Gastroesophageal sphincter (tissue), 4 donors: ENCODE results near the gene CARD19. TPM values are rescaled to one million over a fixed set of nuclear protein-coding genes. Genes with fewer than 3 reads are reported as not detected.

ENCODE experiments used
- ATAC-seq: fragments of 150-250 bp; one replicate; pipeline ENCODE4 v1.9.1; 2016; ENCODE audit warnings: mild to moderate bottlenecking, moderate library complexity
- H3K27ac ChIP-seq, 4 donors: fragments of 200-600 bp; sonication (generic) in 3 of 4; 1 replicate in 3 of 4; 2 replicates in 1 of 4; pipeline ENCODE4 v1.5.1; 2016 to 2019
- H3K27me3 ChIP-seq: fragments of 200-600 bp; sonication (generic); one replicate; pipeline ENCODE4 v1.5.1; 2019
- H3K36me3 ChIP-seq, 2 donors: fragments of 200-600 bp; sonication (generic); one replicate each; pipeline ENCODE4 v1.5.1; 2019; ENCODE audit warnings: control low read depth in 1 of 2
- H3K4me1 ChIP-seq, 3 donors: fragments of 200-600 bp; sonication (generic); 1 replicate in 2 of 3; 2 replicates in 1 of 3; pipeline ENCODE4 v1.5.1; 2016 to 2019; ENCODE audit warnings: control low read depth in 2 of 3
- H3K4me3 ChIP-seq, 2 donors: fragments of 200-600 bp; sonication (generic); one replicate each; pipeline ENCODE4 v1.5.1; 2019; ENCODE audit warnings: mild to moderate bottlenecking in 1 of 2, moderate library complexity in 1 of 2
- H3K9me3 ChIP-seq, 3 donors: fragments of 200-600 bp; sonication (generic); one replicate each; pipeline ENCODE4 v1.5.1; 2017 to 2019; ENCODE audit warnings: control low read depth in 2 of 3
- EP300 ChIP-seq: sonication (generic); formaldehyde crosslinking; IDR thresholded peaks from one replicate; pipeline ENCODE4 v1.6.1; 2017; ENCODE audit warnings: antibody characterized with exemption, mild to moderate bottlenecking
- POLR2A ChIP-seq, 2 donors: fragments of 450-650 bp; IDR thresholded peaks; one replicate each; pipeline ENCODE4 v1.6.1; 2017; ENCODE audit warnings: antibody characterized with exemption in 2 of 2, mild to moderate bottlenecking in 2 of 2, moderate library complexity in 1 of 2
- POLR2AphosphoS5 ChIP-seq: sonication (generic); formaldehyde crosslinking; IDR thresholded peaks from one replicate; pipeline ENCODE4 v1.6.1; 2017; ENCODE audit warnings: antibody characterized with exemption
- WGBS, 2 donors: methylation state at CpG; one replicate each; pipeline ENCODE4 v1.1.5; 2018; ENCODE audit warnings: low coverage in 1 of 2; 5-methylcytosine and 5-hydroxymethylcytosine counted together
- total RNA-seq, 4 donors: library from RNA; depleted of rRNA; stranded (reverse); fragments of >200 nt; gene quantifications; one replicate each; pipeline ENCODE4 v1.1.0, GENCODE V29; 2016
- TF ChIP-seq, protein P1 (sequence below), 4 experiments: fragments of 200-600 bp in 2 of 4; fragments of 450-650 bp in 2 of 4; sonication (generic) in 1 of 4; IDR thresholded peaks; one replicate each; pipeline ENCODE4 v1.5.1; 2017 to 2019; ENCODE audit warnings: antibody characterized with exemption in 4 of 4, mild to moderate bottlenecking in 2 of 4, moderate library complexity in 2 of 4

Gene CARD19
- total RNA-seq, 4 donors from 2014 or later, result 78.5 to 82.2 (median 80.1) TPM

DNA sequence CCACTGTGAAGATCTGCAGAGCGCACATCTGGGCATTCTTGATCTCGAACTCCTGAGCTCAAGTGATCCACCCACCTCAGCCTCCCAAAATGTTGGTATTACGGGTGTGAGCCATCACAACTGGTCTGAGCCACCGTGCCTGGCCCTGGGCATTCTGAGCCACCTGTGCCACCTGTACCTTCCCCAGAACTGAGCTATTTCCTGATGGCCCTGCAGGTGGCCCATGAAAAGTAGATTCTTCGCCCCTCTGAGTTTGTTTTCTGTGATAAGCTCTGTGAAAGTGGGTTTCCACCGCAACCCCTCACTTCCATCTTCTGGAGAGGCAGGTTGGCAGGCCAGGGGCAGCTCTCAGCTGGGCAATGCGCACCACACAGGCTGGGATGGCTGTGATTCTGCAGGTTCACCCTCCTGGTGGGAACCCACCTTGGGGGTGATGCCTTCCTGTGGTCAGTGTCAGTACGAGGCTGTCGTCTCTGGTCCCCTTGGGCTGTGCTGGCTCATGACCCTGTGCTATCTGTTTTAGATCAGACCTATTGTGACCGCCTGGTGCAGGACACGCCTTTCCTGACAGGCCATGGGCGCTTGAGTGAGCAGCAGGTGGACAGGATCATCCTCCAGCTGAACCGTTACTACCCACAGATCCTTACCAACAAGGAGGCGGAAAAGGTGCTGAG is 11.3 kb downstream of the CARD19 start:
- TF ChIP-seq, protein P1, sequence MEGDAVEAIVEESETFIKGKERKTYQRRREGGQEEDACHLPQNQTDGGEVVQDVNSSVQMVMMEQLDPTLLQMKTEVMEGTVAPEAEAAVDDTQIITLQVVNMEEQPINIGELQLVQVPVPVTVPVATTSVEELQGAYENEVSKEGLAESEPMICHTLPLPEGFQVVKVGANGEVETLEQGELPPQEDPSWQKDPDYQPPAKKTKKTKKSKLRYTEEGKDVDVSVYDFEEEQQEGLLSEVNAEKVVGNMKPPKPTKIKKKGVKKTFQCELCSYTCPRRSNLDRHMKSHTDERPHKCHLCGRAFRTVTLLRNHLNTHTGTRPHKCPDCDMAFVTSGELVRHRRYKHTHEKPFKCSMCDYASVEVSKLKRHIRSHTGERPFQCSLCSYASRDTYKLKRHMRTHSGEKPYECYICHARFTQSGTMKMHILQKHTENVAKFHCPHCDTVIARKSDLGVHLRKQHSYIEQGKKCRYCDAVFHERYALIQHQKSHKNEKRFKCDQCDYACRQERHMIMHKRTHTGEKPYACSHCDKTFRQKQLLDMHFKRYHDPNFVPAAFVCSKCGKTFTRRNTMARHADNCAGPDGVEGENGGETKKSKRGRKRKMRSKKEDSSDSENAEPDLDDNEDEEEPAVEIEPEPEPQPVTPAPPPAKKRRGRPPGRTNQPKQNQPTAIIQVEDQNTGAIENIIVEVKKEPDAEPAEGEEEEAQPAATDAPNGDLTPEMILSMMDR (IDR thresholded peaks at IDR 0.05), result no peak
- TF ChIP-seq POLR2A (IDR thresholded peaks at IDR 0.05) (no peak), EP300 (no peak), POLR2AphosphoS5 (no peak)
- Histone ChIP-seq H3K36me3 (peaks cover 0 to 51% of the 10 kb centered on the region in 2 donors), H3K27me3 (no peaks in the 10 kb centered on the region), H3K4me3 (no peak overlapping the region), H3K4me1 (peaks cover 0 to 45% (median 0%) of the 10 kb centered on the region in 3 donors), H3K9me3 (peaks cover 0 to 12% (median 0%) of the 10 kb centered on the region in 3 donors), H3K27ac (no peak overlapping the region)
- WGBS, 2 donors, result 75 to 80% methylated on average over 1 to 8 of the region's 14 CpGs
- no peak for ATAC-seq

DNA sequence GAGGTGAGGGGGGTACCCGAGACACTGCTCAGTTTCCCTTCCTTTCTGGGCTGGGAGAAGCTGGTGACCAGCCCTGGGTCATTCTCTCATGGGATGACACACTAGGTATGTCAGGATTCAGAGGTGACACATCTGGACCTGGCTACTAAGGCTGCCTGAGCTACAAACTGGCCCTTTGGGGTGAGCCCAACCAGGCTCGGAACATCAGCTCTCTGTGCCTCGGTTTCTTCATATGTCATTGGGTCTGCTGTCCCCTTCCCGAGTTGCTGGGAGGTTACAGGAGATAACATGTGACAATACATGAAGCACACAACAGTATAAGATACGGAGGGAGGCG is 11.8 kb downstream of the CARD19 start:
- TF ChIP-seq POLR2A (IDR thresholded peaks at IDR 0.05) (no peak), POLR2AphosphoS5 (no peak), EP300 (no peak)
- TF ChIP-seq, protein P1 (IDR thresholded peaks at IDR 0.05), result no peak
- peaks cover 0 to 45% (median 0%) of the 10 kb centered on the region in 3 donors for H3K4me1 ChIP-seq
- H3K27ac ChIP-seq, result no peak overlapping the region
- H3K9me3 ChIP-seq, result peaks cover 0 to 12% (median 0%) of the 10 kb centered on the region in 3 donors
- no peak overlapping the region for H3K4me3 ChIP-seq
- H3K27me3 ChIP-seq, result no peaks in the 10 kb centered on the region
- ATAC-seq, result no peak
- WGBS, 2 donors, result 84% methylated on average over 5 of the region's 6 CpGs; no CpG with 5 or more reads in 1 of the 2 donors
- H3K36me3 ChIP-seq, result peaks cover 0 to 56% of the 10 kb centered on the region in 2 donors

DNA sequence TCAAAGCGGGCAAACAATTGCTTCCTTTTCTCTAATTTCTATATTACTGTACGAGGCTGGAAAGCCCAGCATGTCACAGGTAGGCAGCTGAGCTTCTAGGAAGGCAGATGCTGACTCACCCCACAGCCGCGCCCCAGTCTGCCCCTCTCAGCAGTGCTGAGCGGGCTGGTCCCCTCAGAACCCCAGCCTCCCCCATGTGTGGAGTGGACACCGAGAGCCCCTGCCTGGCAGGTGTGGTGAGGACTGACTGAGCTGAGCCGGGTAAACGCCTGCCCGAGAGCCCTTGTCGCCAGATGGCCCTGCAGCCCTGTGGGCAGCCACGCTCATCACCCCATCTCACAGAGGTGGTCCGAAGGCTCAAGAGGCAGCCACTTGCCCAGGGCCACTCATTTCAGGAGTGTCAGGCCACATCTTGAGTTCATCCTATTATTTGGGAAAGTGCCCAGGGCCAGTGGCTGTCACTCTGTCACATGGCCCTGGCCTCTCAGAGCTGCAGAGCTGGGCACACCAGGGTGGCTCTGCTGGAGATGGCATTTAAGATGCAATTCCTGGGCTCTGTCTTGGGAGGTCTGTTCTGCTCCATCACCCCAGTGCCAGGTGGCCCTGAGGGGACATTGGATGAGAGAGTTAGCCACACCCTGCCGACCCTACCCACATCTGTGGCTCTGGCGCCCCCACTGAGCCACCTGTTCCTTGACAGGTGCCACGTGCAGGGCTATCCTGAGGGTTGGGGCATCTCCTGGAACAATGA is 12.4 kb downstream of the CARD19 start:
- Histone ChIP-seq H3K27ac (no peak overlapping the region), H3K36me3 (peaks cover 0 to 63% of the 10 kb centered on the region in 2 donors), H3K9me3 (peaks cover 0 to 11% (median 0%) of the 10 kb centered on the region in 3 donors), H3K27me3 (no peaks in the 10 kb centered on the region), H3K4me3 (no peak overlapping the region), H3K4me1 (peaks cover 0 to 45% (median 0%) of the 10 kb centered on the region in 3 donors)
- 74% methylated on average over 2 of the region's 15 CpGs; no CpG with 5 or more reads in 1 of the 2 donors for WGBS, 2 donors
- ATAC-seq, result no peak
- TF ChIP-seq, protein P1 (IDR thresholded peaks at IDR 0.05), result no peak
- TF ChIP-seq EP300 (no peak), POLR2A (IDR thresholded peaks at IDR 0.05) (no peak), POLR2AphosphoS5 (no peak)

DNA sequence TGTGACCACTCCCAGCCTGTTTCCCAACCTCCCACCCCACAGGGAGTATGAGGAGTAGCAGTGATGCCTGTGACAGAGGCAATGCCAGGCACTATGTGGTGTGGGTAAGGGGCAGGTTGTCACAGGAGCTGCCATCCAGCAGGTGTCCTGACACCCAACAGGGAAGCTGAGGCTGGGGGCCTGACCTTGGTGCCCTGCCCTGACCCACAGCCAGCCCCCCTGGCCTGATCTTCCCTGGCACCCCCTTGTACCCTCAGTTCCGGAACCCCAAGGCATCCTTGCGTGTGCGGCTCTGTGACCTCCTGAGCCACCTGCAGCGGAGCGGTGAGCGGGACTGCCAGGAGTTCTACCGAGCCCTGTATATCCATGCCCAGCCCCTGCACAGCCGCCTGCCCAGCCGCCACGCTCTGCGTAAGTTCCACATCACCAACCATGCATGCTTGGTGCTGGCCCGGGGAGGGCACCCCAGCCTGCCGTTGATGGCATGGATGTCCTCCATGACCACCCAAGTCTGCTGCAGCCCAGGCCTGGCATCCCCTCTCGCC is 14.4 kb downstream of the CARD19 start:
- Histone ChIP-seq H3K36me3 (peaks cover 0 to 72% of the 10 kb centered on the region in 2 donors), H3K9me3 (no peaks in the 10 kb centered on the region), H3K4me3 (no peak overlapping the region), H3K27ac (no peak overlapping the region), H3K4me1 (peaks cover 0 to 45% (median 0%) of the 10 kb centered on the region in 3 donors), H3K27me3 (no peaks in the 10 kb centered on the region)
- no peak for ATAC-seq
- TF ChIP-seq, protein P1 (IDR thresholded peaks at IDR 0.05), result no peak
- TF ChIP-seq EP300, result no peak
- TF ChIP-seq POLR2AphosphoS5, result no peak
- no peak for TF ChIP-seq POLR2A (IDR thresholded peaks at IDR 0.05)
- 100% methylated on average over 2 of the region's 14 CpGs; no CpG with 5 or more reads in 1 of the 2 donors for WGBS, 2 donors
